Central memory CD8-positive, alpha-beta T cell (primary cell): Measurements from ENCODE around the gene OR5T2.
"Not testable (repeated sequence)": the region's sequence is repeated elsewhere in the genome, so short reads cannot be mapped to it uniquely, and the experiment has no call there.

ENCODE experiments used
- ATAC-seq: fragments of 150-1000 bp; cut with Tn5 transposase; replicated peaks from 2 replicates; pipeline ENCODE4 v1.10.0; 2022; ENCODE audit warnings: mild to moderate bottlenecking, moderate FRiP score, moderate number of reproducible peaks; ENCODE audit not compliant: poor library complexity, severe bottlenecking; ENCODE audit errors: extremely low read depth
- DNase-seq, 2 donors: peaks; one replicate each; pipeline ENCODE4 v3.0.0; 2021; ENCODE audit warnings: low spot score in 2 of 2
- H3K27ac Mint-ChIP-seq: one replicate; pipeline ENCODE4 v1.8.0; 2022; ENCODE audit warnings: low read depth, mild to moderate bottlenecking, moderate library complexity, mixed read lengths
- H3K27me3 Mint-ChIP-seq: one replicate; pipeline ENCODE4 v1.8.0; 2022; ENCODE audit warnings: mixed read lengths
- H3K36me3 Mint-ChIP-seq: one replicate; pipeline ENCODE4 v1.8.0; 2022; ENCODE audit warnings: mild to moderate bottlenecking, moderate library complexity, mixed read lengths; ENCODE audit not compliant: insufficient read depth
- H3K4me1 Mint-ChIP-seq: one replicate; pipeline ENCODE4 v1.8.0; 2022; ENCODE audit warnings: mixed read lengths
- H3K4me3 Mint-ChIP-seq: one replicate; pipeline ENCODE4 v1.8.0; 2022; ENCODE audit warnings: mild to moderate bottlenecking, moderate library complexity, mixed read lengths
- H3K9me3 Mint-ChIP-seq: one replicate; pipeline ENCODE4 v1.8.0; 2022; ENCODE audit warnings: mixed read lengths

OR5T2 gene

GRCh38 chr11:56234155-56234554, at the start of gene OR5T2:
Gene OR5T2 (minus strand): TSS chr11:56234255. CDS start chr11:56233062, 1,193 bp downstream.
- Mint-ChIP-seq H3K4me3 (no peak within 1 kb of the TSS), H3K27me3 (no peaks in the 10 kb centered on the region), H3K9me3 (peaks cover 18% of the 10 kb centered on the region), H3K36me3 (no peaks in the 10 kb centered on the region), H3K27ac (no peak within 1 kb of the TSS), H3K4me1 (no peaks in the 10 kb centered on the region)
- ATAC-seq (no peak), DNase-seq (no peak)

GRCh38 chr11:56273854-56274253, 39.8 kb upstream of the OR5T2 start, which contains the start of gene OR5T1:
Gene OR5T1 (plus strand): TSS chr11:56274154. CDS start chr11:56275639, 1,485 bp downstream.
- DNase-seq (no peak), ATAC-seq (no peak)
- Mint-ChIP-seq H3K36me3 (no peaks in the 10 kb centered on the region), H3K4me3 (no peak within 1 kb of the TSS), H3K27ac (no peak within 1 kb of the TSS), H3K4me1 (no peaks in the 10 kb centered on the region), H3K9me3 (peaks cover 18% of the 10 kb centered on the region), H3K27me3 (no peaks in the 10 kb centered on the region)

- ATAC-seq (no peak), DNase-seq (no peak)
- Mint-ChIP-seq H3K27me3 (no peaks in the 10 kb centered on the region), H3K36me3 (no peaks in the 10 kb centered on the region), H3K9me3 (peaks cover 21% of the 10 kb centered on the region), H3K27ac (no peak overlapping the region), H3K4me1 (no peaks in the 10 kb centered on the region), H3K4me3 (no peak overlapping the region)
Observed at GRCh38 chr11:56271092-56271491, 37.0 kb upstream of the OR5T2 start.

- H3K4me3 Mint-ChIP-seq = no peak within 1 kb of the TSS
- H3K27ac Mint-ChIP-seq = no peak within 1 kb of the TSS
- peaks cover 20% of the 10 kb centered on the region for H3K9me3 Mint-ChIP-seq
- no peaks in the 10 kb centered on the region for H3K36me3 Mint-ChIP-seq
- H3K4me1 Mint-ChIP-seq = no peaks in the 10 kb centered on the region
- H3K27me3 Mint-ChIP-seq = no peaks in the 10 kb centered on the region
- DNase-seq (no peak), ATAC-seq (no peak)
Observed at GRCh38 chr11:56251954-56252353, 17.9 kb upstream of the OR5T2 start, which contains the start of gene OR5T3. Gene OR5T3 (plus strand): TSS chr11:56252254. CDS start chr11:56252254, 0 bp downstream.

- H3K36me3 Mint-ChIP-seq, H3K4me1 Mint-ChIP-seq, DNase-seq, H3K27ac Mint-ChIP-seq, H3K27me3 Mint-ChIP-seq, H3K4me3 Mint-ChIP-seq, ATAC-seq: not testable (repeated sequence)
- H3K9me3 Mint-ChIP-seq = peaks cover 39% of the 10 kb centered on the region
Observed at GRCh38 chr11:56219735-56220134, 14.3 kb downstream of the OR5T2 start.

GRCh38 chr11:56214537-56214936, 19.5 kb downstream of the OR5T2 start:
- Mint-ChIP-seq H3K27me3 (no peaks in the 10 kb centered on the region), H3K4me1 (no peaks in the 10 kb centered on the region), H3K9me3 (peaks cover 38% of the 10 kb centered on the region), H3K27ac (no peak overlapping the region), H3K4me3 (no peak overlapping the region), H3K36me3 (no peaks in the 10 kb centered on the region)
- ATAC-seq (no peak), DNase-seq (no peak)

- Mint-ChIP-seq H3K36me3 (no peaks in the 10 kb centered on the region), H3K4me1 (no peaks in the 10 kb centered on the region), H3K27ac (no peak overlapping the region), H3K4me3 (no peak overlapping the region), H3K27me3 (no peaks in the 10 kb centered on the region), H3K9me3 (peaks cover 16% of the 10 kb centered on the region)
- ATAC-seq (no peak), DNase-seq (no peak)
Observed at GRCh38 chr11:56207790-56208189, 26.3 kb downstream of the OR5T2 start.

- no peak overlapping the region for H3K27ac Mint-ChIP-seq
- no peak overlapping the region for H3K4me3 Mint-ChIP-seq
- H3K36me3 Mint-ChIP-seq = peaks cover 3% of the 10 kb centered on the region
- no peaks in the 10 kb centered on the region for H3K27me3 Mint-ChIP-seq
- H3K9me3 Mint-ChIP-seq = peaks cover 15% of the 10 kb centered on the region
- DNase-seq = no peak
- ATAC-seq = no peak
- H3K4me1 Mint-ChIP-seq = no peaks in the 10 kb centered on the region
Observed at GRCh38 chr11:56197367-56197766, 36.7 kb downstream of the OR5T2 start.

GRCh38 chr11:56196705-56197104, 37.4 kb downstream of the OR5T2 start:
- DNase-seq (no peak), ATAC-seq (no peak)
- Mint-ChIP-seq H3K4me1 (no peaks in the 10 kb centered on the region), H3K9me3 (peaks cover 15% of the 10 kb centered on the region), H3K27ac (no peak overlapping the region), H3K4me3 (no peak overlapping the region), H3K36me3 (peaks cover 3% of the 10 kb centered on the region), H3K27me3 (no peaks in the 10 kb centered on the region)

- no peak for ATAC-seq
- Mint-ChIP-seq H3K36me3 (no peaks in the 10 kb centered on the region), H3K9me3 (peaks cover 17% of the 10 kb centered on the region), H3K27ac (no peak overlapping the region), H3K27me3 (no peaks in the 10 kb centered on the region), H3K4me3 (no peak overlapping the region), H3K4me1 (no peaks in the 10 kb centered on the region)
- DNase-seq = no peak
Observed at GRCh38 chr11:56188602-56189001, 45.5 kb downstream of the OR5T2 start.

GRCh38 chr11:56183459-56183858, 50.6 kb downstream of the OR5T2 start:
- H3K4me3 Mint-ChIP-seq = no peak overlapping the region
- ATAC-seq = no peak
- H3K27me3 Mint-ChIP-seq = no peaks in the 10 kb centered on the region
- DNase-seq = no peak
- no peaks in the 10 kb centered on the region for H3K36me3 Mint-ChIP-seq
- H3K9me3 Mint-ChIP-seq = peaks cover 29% of the 10 kb centered on the region
- no peaks in the 10 kb centered on the region for H3K4me1 Mint-ChIP-seq
- H3K27ac Mint-ChIP-seq = no peak overlapping the region
